HEK293 (cell line): ENCODE data around the gene GDF9.

ENCODE experiments used
- EGR2 ChIP-seq: fragments of 450-650 bp; formaldehyde crosslinking; IDR thresholded peaks from 2 replicates; pipeline ENCODE4 v1.5.1; 2016; ENCODE audit warnings: low read depth, missing biosample characterization, missing genetic modification characterization
- TF ChIP-seq, protein P1 (sequence below): fragments of 450-650 bp; formaldehyde crosslinking; IDR thresholded peaks from 2 replicates; pipeline ENCODE4 v1.5.1; 2016; ENCODE audit warnings: missing biosample characterization, missing genetic modification characterization

DNA sequence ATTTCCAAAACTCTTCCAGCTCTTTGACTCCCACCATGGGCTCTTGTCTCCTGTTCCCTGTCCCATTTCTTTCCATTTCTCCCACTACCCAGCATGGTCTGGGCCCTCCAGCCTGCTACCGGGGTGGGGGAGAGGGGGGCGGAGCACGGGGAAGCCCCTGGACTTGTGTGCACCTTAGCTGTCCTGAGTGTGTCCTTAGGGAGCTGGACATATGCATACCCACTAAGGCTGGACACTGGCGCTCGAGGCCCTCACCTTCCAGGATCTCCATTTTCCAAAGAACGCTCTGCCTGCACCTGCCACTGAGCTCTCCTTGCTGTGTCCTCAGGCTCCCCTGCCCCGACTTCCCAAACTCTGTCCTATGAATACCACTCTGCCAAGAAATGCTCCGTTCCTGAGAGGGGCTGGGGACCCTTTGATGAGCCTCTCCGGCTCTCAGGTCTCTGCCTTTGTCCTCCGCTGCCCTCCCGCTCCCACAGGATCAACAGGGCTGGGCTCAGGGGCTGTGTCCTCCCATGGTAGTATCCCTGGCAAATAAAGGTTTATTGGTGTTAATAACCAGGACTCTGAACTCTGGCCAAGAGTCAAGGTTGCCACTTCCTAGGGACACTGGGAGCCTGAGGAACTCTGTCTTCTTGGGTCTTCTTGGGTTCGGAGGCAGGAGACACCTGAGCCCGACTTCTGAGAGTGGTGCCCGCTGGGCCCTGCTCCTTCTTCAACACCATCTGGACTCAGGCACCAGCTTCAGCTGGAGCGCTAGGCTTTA is 35.0 kb downstream of the GDF9 start:
- TF ChIP-seq EGR2 (tag by site-specific recombination): no peak
- TF ChIP-seq, protein P1, sequence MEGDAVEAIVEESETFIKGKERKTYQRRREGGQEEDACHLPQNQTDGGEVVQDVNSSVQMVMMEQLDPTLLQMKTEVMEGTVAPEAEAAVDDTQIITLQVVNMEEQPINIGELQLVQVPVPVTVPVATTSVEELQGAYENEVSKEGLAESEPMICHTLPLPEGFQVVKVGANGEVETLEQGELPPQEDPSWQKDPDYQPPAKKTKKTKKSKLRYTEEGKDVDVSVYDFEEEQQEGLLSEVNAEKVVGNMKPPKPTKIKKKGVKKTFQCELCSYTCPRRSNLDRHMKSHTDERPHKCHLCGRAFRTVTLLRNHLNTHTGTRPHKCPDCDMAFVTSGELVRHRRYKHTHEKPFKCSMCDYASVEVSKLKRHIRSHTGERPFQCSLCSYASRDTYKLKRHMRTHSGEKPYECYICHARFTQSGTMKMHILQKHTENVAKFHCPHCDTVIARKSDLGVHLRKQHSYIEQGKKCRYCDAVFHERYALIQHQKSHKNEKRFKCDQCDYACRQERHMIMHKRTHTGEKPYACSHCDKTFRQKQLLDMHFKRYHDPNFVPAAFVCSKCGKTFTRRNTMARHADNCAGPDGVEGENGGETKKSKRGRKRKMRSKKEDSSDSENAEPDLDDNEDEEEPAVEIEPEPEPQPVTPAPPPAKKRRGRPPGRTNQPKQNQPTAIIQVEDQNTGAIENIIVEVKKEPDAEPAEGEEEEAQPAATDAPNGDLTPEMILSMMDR (tag by site-specific recombination): no peak
